GM21619 (cell line): ENCODE measurements around the gene TSPEAR.

Experiments
- ATAC-seq: cut with Tn5 transposase; IDR thresholded peaks from one replicate; pipeline ENCODE4 v1.9.1; 2021; ENCODE audit not compliant: unreplicated experiment

The TSPEAR gene

GRCh38 chr21:44456915-44457736, 254.2 kb downstream of the TSPEAR start:
- no peak for ATAC-seq

GRCh38 chr21:44456214-44456914, 255.0 kb downstream of the TSPEAR start:
- no peak for ATAC-seq

- no peak for ATAC-seq
These were observed 255.7 kb downstream of the TSPEAR start for GRCh38 chr21:44455524-44456213.

- ATAC-seq: no peak
These were observed 256.4 kb downstream of the TSPEAR start, which contains the start of gene LRRC3 for GRCh38 chr21:44454747-44455523. LRRC3 (plus strand) TSS chr21:44455510; CDS start chr21:44456645, 1,135 bp downstream.

- ATAC-seq: no peak
These were observed 257.3 kb downstream of the TSPEAR start for GRCh38 chr21:44454058-44454457.

- no peak for ATAC-seq
These were observed 258.3 kb downstream of the TSPEAR start for GRCh38 chr21:44453120-44453519.

- no peak for ATAC-seq
These were observed 260.4 kb downstream of the TSPEAR start for GRCh38 chr21:44450999-44451398.

- ATAC-seq: no peak
These were observed 261.0 kb downstream of the TSPEAR start for GRCh38 chr21:44450402-44450801.

- no peak for ATAC-seq
These were observed 261.7 kb downstream of the TSPEAR start for GRCh38 chr21:44449473-44450363.

GRCh38 chr21:44448651-44449131, 262.7 kb downstream of the TSPEAR start:
- no peak for ATAC-seq
